ENCODE data around the gene TPCN2.
A peak's percentile ranks its signal among the peaks of the same experiment; 100 is the strongest.
"Not testable (repeated sequence)": the region's sequence is repeated elsewhere in the genome, so short reads cannot be mapped to it uniquely, and the experiment has no call there.

Gene TPCN2

DNA sequence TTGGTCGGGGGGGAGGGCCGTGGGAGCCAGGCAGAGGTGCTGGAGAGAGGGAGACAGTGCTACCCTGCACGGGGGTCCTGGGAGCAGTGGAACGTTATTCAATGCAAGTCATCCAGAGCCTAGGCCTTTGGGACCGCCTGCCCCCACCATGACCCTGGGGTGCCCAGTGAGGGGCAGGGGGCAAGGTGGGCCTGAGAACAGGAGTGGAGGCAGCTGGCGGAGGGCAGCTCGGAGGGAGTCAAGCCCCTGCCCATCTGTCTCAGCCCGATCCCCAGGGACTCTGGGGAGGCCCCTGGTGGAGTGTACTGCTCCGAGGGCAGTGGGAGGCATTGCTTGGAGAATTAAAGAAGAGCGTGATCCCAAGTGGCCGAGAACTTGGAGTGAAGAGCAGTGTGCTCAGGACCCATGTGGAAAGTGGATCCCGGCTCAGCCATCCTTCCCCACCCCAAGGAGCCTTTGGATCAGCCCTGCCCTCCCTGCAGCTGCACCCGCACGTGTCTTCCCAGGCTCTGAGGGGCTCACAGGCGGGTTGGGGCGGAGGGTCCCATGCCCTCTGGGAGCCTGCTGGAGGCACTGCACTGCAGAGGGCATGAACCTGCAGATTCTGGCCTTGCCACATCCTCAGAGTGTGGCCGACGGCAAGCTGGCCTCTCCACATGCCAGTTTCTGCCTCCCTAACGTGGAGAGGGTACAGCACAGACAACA lies 73.0 kb downstream of the TPCN2 start:
- H3K27ac ChIP-seq: peak overlapping the region; percentile 68
- no peak for DNase-seq (ENCODE audit: low read depth, low spot score)

DNA sequence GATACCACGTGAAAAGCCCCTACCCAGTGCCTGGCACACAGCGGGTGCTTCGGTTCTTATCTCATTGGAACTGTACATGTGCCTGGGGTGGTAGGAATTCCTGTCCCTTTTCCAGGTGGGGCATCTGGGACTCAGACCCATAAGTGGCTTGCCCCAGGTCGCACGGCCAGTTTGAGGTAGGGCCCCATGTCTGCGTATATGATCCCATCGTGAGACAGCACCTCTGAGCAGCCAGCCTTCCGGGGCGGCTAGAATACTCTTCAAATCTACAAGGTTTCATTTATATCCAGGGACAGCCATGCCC lies 73.5 kb downstream of the TPCN2 start:
- peak overlapping the region; percentile 68 for H3K27ac ChIP-seq
- no peak for DNase-seq (ENCODE audit: low read depth, low spot score)

DNA sequence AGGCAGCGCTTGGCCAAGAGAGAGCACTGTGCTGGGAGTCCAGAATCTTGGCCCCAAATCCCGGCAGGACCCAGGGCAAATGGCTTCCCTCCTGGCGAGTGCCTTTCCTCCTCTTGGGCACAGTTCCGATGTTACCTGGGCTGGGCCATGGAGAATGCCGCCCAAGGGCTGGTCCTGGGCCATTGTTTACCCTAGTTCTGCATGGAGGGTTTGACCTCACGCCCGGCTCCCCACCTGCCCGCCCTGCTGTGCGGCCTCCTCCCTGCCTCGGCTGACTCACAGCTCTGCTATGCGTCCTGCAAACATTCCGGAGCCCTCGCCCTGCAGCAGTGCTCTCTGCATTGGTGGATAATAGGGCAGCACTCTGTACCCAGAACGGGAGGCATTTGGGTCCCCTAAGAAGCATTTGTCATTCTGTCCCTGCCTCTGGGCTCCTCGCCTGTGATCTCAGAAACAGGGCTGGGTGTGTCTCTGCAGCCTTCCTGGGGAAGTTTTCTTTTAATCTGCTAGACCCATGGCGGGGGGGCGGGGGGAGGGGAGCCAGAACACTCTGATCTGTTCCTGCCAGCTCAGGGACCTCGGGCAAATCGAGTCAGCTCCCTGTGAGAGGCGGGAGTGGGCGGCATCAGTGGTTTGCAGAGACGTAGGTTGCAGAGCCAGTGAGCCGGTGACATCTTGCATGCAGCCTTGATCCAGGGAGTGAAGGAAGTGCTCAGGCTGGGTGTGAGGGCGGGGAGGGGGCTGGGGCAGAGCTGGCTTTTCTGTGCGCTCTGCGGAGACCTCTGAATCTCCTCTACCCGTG lies 74.1 kb downstream of the TPCN2 start:
- H3K27ac ChIP-seq: peak overlapping the region; percentile 68
- peak; percentile 68 for DNase-seq (ENCODE audit: low read depth, low spot score)

DNA sequence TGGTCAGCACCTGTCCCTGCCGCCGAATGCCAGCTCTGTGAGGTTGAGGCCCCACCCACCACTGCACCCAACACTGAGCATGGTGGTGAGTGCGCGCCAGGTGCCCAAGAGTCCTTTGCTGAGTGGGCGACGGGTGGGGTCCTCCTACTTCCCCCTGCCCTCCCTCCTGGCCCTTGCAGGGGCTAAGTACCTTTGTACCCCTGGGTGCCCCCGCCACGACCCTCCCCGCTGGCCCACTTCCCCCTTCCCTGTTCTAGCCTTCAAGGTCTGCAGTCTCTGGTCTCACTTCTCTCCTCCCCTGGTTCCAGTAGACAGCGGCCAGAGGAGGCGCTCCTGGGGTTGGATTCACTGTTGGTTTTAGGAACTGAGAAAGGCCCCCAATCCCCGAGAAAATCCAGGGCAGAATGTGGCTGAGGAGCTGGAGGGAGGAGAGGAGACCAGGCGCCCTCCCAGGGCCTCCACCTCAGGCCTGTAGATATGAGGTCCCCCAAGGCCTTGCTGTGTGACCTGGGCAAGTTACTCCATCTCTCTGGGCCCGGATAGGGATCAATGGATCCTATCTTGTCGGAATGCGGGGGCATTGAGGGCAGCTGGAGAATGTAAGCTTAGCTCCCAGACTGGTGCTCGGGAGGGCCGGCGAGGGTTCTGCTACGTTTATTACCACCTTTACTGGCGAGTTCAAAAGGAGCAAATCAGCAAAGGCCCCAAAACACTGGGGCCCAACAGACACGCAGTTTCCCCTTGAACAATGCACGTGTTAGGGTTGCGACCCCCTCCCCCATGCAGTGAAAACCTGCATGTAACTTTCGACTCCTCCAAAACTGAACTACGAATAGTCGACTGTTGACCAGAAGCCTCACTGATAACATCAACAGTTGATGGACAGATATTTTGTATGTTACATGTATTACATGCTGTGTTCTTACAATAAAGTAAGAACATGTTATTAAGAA lies 75.1 kb downstream of the TPCN2 start:
- no peak for DNase-seq (ENCODE audit: low read depth, low spot score)
- H3K27ac ChIP-seq: peak overlapping the region; percentile 68

DNA sequence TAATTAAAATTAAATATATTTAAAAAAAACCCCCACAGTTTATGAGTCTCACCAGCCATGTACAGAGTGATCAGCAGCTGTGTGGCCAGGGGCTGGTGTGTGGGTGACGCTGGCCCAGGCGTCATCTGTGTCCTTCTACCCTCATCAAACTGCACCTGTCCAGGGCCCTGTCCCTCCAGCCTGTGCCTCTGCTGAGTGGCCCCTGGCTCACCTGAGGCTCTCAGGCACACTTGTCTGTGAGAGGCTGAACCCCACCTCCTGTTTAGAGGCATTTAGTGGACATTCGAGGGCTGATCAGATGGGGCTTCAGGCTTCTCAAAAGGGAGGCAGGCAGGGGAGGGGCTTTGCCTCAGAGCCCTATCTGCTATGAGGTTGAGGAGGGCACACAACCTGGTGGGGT lies 77.1 kb downstream of the TPCN2 start:
- no peak for DNase-seq (ENCODE audit: low read depth, low spot score)
- H3K27ac ChIP-seq: no peak overlapping the region

DNA sequence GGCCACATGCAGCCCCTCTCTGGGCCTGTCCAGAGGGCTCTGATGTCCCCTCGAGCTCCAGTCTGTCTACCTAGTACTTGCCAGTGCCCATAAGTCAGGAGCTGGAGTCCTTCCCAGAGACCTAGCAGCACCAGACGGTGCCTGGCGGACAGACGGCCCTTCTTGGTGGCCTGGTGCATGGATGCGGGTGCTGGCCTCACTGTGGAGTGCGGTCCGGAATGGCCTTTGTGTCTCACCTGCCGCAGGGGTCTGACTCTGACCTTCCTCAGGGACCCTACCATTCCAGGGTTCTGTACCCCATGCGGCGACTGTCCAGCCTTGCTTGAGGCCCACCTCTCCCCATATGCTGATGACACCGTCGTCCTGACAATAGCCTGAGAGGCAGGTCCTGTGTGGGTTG lies 77.6 kb downstream of the TPCN2 start:
- H3K27ac ChIP-seq: no peak overlapping the region
- DNase-seq (ENCODE audit: low read depth, low spot score): no peak

DNA sequence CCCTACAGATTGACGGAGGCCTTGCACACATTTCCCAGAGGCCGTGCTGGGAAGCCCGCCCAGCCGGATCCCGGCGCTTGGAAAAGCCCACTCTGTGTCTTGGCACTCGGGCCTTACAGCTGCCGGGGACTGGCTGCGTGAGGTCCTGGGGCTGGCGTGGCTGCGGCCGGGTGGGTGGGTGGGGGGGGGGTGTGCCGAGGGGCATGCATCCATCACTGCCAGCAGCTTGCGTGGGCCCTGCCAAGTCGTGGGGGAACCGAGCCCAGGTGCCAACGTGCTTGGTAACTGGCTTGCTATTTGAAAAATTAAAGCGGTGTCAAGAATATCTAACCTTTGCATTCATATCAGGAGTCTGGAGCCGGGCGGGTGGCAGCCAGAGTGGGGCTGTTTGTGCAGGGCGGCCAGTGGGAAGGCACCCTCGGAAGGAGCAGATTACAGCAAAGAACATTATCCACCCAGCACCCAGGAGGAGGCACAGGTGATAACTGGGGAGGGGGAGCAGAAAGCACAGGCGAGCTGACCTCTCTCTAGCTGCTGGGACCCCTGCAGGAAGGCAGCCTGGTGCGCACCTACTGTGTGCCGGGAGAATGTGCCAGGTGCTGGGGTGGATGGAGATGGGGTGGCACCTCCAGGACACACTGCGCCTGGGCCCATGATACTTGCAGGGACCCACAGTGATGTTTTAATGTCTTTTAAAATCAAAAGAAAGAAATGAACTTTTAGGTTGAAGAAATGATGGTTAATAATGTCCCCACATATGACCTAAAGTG lies 78.5 kb downstream of the TPCN2 start:
- H3K27ac ChIP-seq: no peak overlapping the region
- DNase-seq (ENCODE audit: low read depth, low spot score): no peak

DNA sequence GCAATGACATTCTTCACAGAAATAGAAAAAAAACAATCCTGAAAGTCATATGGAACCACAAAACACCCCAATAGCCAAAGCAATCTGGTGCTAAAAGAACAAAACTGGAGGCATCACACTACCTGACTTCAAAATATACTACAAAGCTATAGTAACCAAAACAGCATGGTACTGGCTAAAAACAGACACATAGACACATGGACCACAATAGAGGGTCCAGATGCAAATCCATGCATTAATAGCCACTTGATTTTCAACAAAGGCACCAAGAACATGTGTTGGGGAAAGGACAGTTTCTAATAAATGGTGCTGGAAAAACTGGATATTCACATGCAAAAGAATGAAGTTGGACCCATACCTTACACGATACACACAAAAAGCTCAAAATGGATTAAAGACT lies 79.2 kb downstream of the TPCN2 start:
- no peak for DNase-seq (ENCODE audit: low read depth, low spot score)
- no peak overlapping the region for H3K27ac ChIP-seq

DNA sequence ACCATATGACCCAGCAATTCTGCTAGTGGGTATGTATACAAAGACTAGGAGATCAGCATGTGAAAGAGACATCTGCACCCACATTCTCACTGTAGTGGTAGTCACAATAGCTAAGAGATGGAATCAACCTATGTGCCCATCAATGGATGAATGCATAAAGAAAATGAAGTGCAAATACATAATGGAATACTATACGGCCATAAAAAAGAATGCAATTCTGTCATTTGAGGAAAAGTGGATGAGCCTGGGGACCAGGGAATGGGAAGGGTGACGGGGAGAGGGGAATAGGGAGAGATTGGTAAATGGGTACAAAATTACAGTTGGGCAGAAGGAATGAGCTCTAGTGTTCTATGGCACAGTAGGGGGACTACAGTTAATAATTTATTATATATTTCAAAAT lies 80.3 kb downstream of the TPCN2 start:
- H3K27ac ChIP-seq: no peak overlapping the region
- DNase-seq (ENCODE audit: low read depth, low spot score): no peak

DNA sequence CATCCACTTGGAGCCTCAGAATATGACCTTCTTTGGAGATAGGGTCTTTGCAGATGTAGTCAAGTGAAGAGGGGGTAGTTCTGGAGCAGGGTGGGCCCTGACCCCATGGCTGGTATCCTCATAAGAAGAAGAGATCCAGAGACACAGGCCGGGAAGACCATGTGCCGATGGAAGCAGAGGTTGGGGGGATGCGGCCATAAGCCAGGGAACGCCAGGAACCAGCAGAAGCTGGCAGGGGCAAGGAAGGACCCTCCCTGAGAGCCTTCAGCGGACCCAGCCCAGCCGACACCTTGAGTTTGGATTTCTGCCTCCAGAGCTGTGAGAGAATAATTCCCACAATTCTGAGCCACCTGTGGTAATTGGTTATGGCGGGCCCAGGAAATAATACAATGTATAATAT lies 80.9 kb downstream of the TPCN2 start:
- DNase-seq (ENCODE audit: low read depth, low spot score): no peak
- H3K27ac ChIP-seq: no peak overlapping the region

DNA sequence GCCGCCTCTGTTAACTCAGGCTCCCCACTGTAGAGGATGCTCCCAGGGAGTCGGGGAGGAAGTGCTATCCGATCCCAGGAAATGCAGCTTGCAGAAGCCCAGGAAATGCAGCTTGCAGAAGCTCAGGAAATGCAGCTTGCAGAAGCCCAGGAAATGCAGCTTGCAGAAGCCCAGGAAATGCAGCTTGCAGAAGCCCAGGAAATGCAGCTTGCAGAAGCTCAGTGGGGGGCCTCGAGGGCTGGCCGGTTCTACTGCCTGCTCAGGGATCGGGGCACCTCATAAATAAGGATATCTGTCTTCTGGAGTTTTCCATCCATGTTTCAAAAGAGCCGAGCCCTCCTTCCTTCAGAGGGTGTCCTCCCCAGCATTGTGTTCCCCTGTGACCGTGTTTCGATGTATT lies 81.9 kb downstream of the TPCN2 start:
- DNase-seq (ENCODE audit: low read depth, low spot score): no peak
- H3K27ac ChIP-seq: no peak overlapping the region

DNA sequence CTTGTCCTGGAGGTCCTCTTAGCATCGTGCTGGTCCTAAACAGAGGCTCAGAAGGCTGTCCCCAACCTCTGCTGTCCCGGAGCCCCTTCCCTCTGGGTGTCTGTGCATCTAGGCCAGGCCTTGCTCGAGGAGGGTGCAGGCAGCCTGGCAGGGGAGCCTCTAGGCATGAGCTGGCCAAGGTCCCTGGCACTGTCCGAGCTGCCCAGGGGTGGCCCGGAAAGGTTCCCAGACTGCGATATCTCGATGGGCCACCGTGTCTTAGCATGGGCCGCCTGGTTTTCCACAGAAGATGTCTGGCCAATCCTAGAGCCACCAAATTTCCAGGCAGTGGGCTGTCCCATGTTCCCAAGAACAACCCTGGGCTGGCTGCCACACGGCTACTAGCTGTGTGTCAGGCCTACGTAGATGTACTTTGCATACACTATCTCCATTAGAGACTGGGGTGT lies 82.4 kb downstream of the TPCN2 start:
- no peak overlapping the region for H3K27ac ChIP-seq
- no peak for DNase-seq (ENCODE audit: low read depth, low spot score)

DNA sequence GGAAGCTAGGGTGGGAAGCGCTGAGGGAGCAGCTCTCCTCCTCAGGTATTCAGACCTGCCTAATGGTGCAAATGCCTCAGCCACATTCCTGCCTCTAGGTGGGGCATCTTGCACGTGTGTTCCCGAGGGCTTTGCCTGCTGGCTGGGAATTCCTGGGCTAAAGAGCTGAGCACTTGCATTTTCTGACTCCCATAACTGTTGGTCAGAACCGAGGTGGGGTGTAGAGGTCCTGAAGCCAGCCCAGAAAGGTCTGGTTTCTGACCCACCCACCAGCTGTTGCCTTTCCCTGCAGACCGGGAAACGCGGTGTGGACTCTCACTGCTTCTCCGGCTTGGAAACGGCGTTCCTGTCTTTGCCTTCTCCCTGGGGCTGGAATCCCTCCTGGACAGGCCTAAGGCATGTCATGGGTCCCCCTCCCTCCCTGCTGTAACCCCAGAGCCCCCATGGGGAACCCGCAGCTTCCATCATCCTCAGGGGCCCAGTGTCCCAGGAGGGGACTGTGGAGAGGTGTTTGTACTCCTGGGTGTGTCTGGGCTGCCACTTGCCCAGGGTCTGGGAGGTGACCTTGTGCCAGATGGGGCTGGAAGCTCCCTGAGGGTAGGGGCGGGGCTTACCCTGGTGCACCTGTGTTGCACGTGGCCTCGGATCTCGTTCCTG lies 83.0 kb downstream of the TPCN2 start:
- DNase-seq (ENCODE audit: low read depth, low spot score): no peak
- H3K27ac ChIP-seq: no peak overlapping the region

DNA sequence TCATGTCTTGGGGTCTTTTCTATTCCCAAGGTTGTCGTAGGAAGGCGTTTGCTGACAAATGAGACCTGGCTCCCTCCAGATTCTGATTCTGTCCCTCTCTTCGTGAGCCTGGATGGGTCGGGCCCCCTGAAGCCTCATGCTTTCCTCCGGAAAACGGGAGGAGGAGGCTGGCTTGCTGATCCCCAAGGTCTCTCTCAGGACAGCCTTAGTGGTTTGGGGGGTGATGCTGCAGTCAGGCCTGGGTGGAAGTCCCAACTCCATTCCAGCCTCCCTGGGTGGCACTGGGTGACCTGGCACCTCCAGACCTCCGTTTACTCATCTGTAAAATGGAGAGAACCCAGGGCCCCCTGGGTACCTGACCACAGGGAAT lies 83.6 kb downstream of the TPCN2 start:
- no peak overlapping the region for H3K27ac ChIP-seq
- no peak for DNase-seq (ENCODE audit: low read depth, low spot score)

DNA sequence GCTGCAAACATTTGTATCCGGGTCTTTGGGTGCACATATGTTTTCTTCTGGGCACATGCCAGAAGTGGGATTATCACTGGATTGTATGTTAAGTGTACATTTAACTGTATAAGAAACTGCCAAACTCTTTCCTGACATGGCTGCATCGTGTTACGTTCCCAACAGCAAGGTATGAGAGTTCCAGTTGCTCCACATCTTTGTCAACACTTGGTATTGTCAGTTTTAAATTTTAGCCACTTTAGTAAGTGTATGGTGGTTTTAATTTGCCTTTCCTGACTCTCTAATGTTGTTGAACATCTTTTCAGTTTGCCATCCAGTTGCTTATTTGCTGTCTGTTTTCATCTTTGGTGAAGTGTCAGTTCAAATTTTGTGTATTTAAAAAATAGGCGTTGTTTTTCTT lies 84.5 kb downstream of the TPCN2 start:
- no peak for DNase-seq (ENCODE audit: low read depth, low spot score)
- no peak overlapping the region for H3K27ac ChIP-seq

DNA sequence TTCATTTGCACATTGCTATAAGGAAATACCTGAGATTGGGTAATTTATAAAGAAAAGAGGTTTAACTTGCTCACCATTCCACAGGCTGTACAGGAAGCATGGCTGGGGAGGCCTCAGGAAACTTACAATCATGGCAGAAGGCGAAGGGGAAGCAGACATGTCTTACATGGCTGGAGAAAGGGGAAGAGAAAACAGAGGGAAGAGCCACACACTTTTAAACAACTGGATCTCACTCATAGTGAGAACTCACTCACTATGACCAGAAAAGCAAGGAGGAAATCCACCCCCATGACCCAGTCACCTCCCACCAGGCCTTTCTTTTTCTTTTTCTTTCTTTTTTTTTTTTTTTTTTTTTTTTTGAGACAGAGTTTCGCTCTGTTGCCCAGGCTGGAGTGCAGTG lies 85.5 kb downstream of the TPCN2 start:
- not testable (repeated sequence) for DNase-seq (ENCODE audit: low read depth, low spot score); H3K27ac ChIP-seq

DNA sequence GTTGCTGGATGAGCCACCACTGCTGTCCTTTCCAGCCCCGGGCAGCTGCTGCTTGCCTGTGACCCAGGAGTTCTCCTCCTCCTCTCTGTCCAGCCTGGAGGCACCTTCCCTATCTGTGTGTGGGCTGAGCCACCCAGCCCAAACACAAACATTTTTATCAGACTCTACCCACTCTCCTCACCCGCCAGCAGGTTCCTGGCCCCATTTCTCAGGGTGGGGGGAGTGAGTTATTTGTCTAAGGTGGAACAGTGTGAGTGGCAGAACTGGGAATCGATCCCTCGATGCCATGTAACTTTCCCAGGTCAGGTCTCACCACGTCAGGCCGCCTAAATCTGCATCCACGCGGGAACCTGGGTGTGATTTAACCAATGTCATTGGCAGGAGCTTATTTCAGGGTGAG lies 86.2 kb downstream of the TPCN2 start:
- H3K27ac ChIP-seq: no peak overlapping the region
- DNase-seq (ENCODE audit: low read depth, low spot score): no peak

DNA sequence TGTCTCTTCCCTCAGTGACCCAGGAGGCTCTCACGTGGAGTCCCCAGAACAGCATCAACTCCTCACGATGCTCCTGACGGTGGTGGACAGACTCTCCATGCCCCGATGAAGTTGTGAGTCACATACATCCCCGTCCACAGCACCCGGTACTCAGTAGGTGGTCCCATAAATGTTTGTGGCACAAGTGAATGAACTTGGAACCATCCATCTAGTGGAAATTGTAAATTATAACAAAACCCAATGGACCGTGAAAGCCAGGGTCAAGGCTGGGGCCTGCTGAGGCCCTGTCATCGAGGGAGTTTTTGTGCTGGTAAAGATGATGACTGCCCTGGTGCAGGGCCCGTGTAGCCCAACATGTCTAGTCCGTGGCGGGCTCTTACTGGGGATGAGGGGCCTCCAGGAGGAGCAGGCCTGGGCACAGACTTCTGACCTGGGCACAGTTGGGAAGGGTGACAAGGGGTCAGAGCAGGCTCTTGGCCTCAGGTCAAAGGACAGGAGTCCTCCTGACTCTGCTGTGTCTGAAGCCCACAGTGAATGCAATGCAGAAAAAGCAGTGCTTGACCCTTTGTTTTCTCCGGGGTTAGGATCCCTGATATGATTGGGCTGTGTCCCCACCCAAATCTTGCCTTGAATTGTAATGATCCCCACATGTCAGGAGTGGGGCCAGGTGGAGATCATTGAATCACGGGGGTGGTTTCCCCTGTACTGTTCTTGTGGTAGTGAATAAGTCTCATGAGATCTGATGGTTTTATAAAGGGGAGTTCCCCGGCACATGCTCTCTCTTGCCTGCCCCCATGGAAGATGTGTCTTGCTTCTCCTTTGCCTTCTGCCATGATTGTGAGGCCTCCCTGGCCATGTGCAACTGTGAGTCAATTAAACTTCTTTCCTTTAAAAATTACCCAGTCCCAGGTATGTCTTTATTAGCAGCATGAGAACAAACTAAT lies 87.0 kb downstream of the TPCN2 start:
- DNase-seq (ENCODE audit: low read depth, low spot score): no peak
- H3K27ac ChIP-seq: no peak overlapping the region

DNA sequence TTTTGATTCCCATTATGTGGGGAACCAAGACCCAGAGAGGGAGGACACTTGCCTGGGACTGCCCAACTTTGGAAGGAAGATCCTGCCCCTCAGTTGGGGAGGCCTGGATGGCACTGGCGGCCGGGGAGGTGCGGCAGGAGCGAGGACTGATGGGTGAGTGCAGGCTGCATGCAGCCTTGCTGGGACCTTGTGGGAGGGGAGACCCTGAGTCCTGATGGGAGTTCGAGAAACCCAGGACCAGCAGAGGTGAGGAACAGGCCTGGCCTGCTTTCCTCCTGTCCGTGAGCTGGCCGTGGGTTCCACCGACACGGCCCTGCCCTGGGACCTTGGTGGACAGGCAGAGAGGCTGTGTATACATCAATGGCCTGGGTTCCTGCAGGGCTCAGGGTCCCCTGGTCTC lies 87.7 kb downstream of the TPCN2 start:
- no peak for DNase-seq (ENCODE audit: low read depth, low spot score)
- no peak overlapping the region for H3K27ac ChIP-seq

All from epithelial cell of prostate (primary cell).